ENCODE measurements around the gene GLIS1.

The GLIS1 gene

GRCh38 chr1:53552146-53552861, 186.7 kb downstream of the GLIS1 start:
- Histone ChIP-seq H2AFZ (ENCODE audit: low read depth, low read length, severe bottlenecking) (no peak overlapping the region), H3K9me3 (ENCODE audit: insufficient read depth, low read length) (peaks cover 7% of the 10 kb centered on the region; the same call in 1 of the 2 replicates), H3K4me2 (ENCODE audit: low read depth, low read length, poor library complexity, severe bottlenecking) (no peak overlapping the region), H3K79me2 (ENCODE audit: insufficient read depth, low read length) (no peaks in the 10 kb centered on the region), H3K27ac (ENCODE audit: low read depth, low read length) (no peak overlapping the region), H3F3A (ENCODE audit: insufficient read depth) (no peaks in the 10 kb centered on the region), H3K27me3 (ENCODE audit: low read length) (no peaks in the 10 kb centered on the region), H3K9ac (ENCODE audit: low read length) (no peak overlapping the region), H4K20me1 (ENCODE audit: low read depth, low read length) (no peaks in the 10 kb centered on the region), H3K9me2 (replicated peaks; ENCODE audit: insufficient read depth, low read length) (no peaks in the 10 kb centered on the region), H3K4me3 (ENCODE audit: insufficient read depth, low read length, poor library complexity, severe bottlenecking) (no peak overlapping the region), H3K36me3 (ENCODE audit: low read length) (no peaks in the 10 kb centered on the region)
- TF ChIP-seq EZH2phosphoT487 (conservative IDR thresholded peaks at IDR 0.05; ENCODE audit: low read length) (no peak), CTCF (IDR thresholded peaks at IDR 0.05; ENCODE audit: insufficient read depth, low read length, poor library complexity, severe bottlenecking) (no peak)

- Histone ChIP-seq H4K20me1 (ENCODE audit: low read depth, low read length) (no peaks in the 10 kb centered on the region), H3F3A (ENCODE audit: insufficient read depth) (no peaks in the 10 kb centered on the region), H3K9ac (ENCODE audit: low read length) (no peak overlapping the region), H3K4me2 (ENCODE audit: low read depth, low read length, poor library complexity, severe bottlenecking) (no peak overlapping the region), H3K9me3 (ENCODE audit: insufficient read depth, low read length) (peaks cover 4% of the 10 kb centered on the region; the same call in 1 of the 2 replicates), H3K9me2 (replicated peaks; ENCODE audit: insufficient read depth, low read length) (no peaks in the 10 kb centered on the region), H2AFZ (ENCODE audit: low read depth, low read length, severe bottlenecking) (no peak overlapping the region), H3K4me3 (ENCODE audit: insufficient read depth, low read length, poor library complexity, severe bottlenecking) (no peak overlapping the region), H3K79me2 (ENCODE audit: insufficient read depth, low read length) (no peaks in the 10 kb centered on the region), H3K27me3 (ENCODE audit: low read length) (no peaks in the 10 kb centered on the region), H3K36me3 (ENCODE audit: low read length) (no peaks in the 10 kb centered on the region), H3K27ac (ENCODE audit: low read depth, low read length) (no peak overlapping the region)
- no peak for TF ChIP-seq CTCF (IDR thresholded peaks at IDR 0.05; ENCODE audit: insufficient read depth, low read length, poor library complexity, severe bottlenecking)
- TF ChIP-seq EZH2phosphoT487 (conservative IDR thresholded peaks at IDR 0.05; ENCODE audit: low read length) = no peak
These were observed 187.5 kb downstream of the GLIS1 start for GRCh38 chr1:53551428-53551995.

GRCh38 chr1:53550201-53550741, 188.7 kb downstream of the GLIS1 start:
- Histone ChIP-seq H3K4me3 (ENCODE audit: insufficient read depth, low read length, poor library complexity, severe bottlenecking) (no peak overlapping the region), H3K79me2 (ENCODE audit: insufficient read depth, low read length) (no peaks in the 10 kb centered on the region), H3K4me2 (ENCODE audit: low read depth, low read length, poor library complexity, severe bottlenecking) (no peak overlapping the region), H3K27me3 (ENCODE audit: low read length) (no peaks in the 10 kb centered on the region), H2AFZ (ENCODE audit: low read depth, low read length, severe bottlenecking) (no peak overlapping the region), H3K27ac (ENCODE audit: low read depth, low read length) (no peak overlapping the region), H3K9me3 (ENCODE audit: insufficient read depth, low read length) (no peaks in the 10 kb centered on the region), H3F3A (ENCODE audit: insufficient read depth) (no peaks in the 10 kb centered on the region), H3K9ac (ENCODE audit: low read length) (no peak overlapping the region), H4K20me1 (ENCODE audit: low read depth, low read length) (no peaks in the 10 kb centered on the region), H3K9me2 (replicated peaks; ENCODE audit: insufficient read depth, low read length) (no peaks in the 10 kb centered on the region), H3K36me3 (ENCODE audit: low read length) (no peaks in the 10 kb centered on the region)
- TF ChIP-seq EZH2phosphoT487 (conservative IDR thresholded peaks at IDR 0.05; ENCODE audit: low read length) = no peak
- TF ChIP-seq CTCF (IDR thresholded peaks at IDR 0.05; ENCODE audit: insufficient read depth, low read length, poor library complexity, severe bottlenecking) = no peak
